NCI-H2196 treated with DMSO at 0.1 percent for 48 hours (cell line): ENCODE data around the gene CD38.
"Not testable (repeated sequence)": the region's sequence is repeated elsewhere in the genome, so short reads cannot be mapped to it uniquely, and the experiment has no call there.

Experiments used
- DNase-seq: peaks from one replicate; lab custom pipeline; 2025; ENCODE audit not compliant: unreplicated experiment; lab: John Stamatoyannopoulos, UW

The CD38 gene

GRCh38 chr4:15861198-15861597, 83.1 kb downstream of the CD38 start:
- not testable (repeated sequence) for DNase-seq

GRCh38 chr4:15864651-15865566, 86.8 kb downstream of the CD38 start:
- no peak for DNase-seq

GRCh38 chr4:15868111-15868510, 90.0 kb downstream of the CD38 start:
- DNase-seq = no peak

GRCh38 chr4:15868826-15869413, 90.8 kb downstream of the CD38 start:
- DNase-seq = no peak

GRCh38 chr4:15870079-15870478, 92.0 kb downstream of the CD38 start:
- no peak for DNase-seq

- no peak for DNase-seq
Observed at GRCh38 chr4:15870921-15871664, 93.0 kb downstream of the CD38 start.

- DNase-seq = no peak
Observed at GRCh38 chr4:15873117-15873516, 95.0 kb downstream of the CD38 start.

- DNase-seq = no peak
Observed at GRCh38 chr4:15874671-15875070, 96.5 kb downstream of the CD38 start.

GRCh38 chr4:15875663-15876460, 97.7 kb downstream of the CD38 start:
- DNase-seq = no peak

- no peak for DNase-seq
Observed at GRCh38 chr4:15878011-15878410, 99.9 kb downstream of the CD38 start.

GRCh38 chr4:15881820-15882219, 103.7 kb downstream of the CD38 start:
- DNase-seq = no peak

- DNase-seq = peak; percentile 67
Observed at GRCh38 chr4:15882675-15883086, 104.6 kb downstream of the CD38 start.

GRCh38 chr4:15883610-15884243, 105.6 kb downstream of the CD38 start:
- DNase-seq = no peak

GRCh38 chr4:15884666-15885065, 106.5 kb downstream of the CD38 start:
- no peak for DNase-seq

- no peak for DNase-seq
Observed at GRCh38 chr4:15885422-15885821, 107.3 kb downstream of the CD38 start.

- DNase-seq = no peak
Observed at GRCh38 chr4:15888515-15888914, 110.4 kb downstream of the CD38 start.

GRCh38 chr4:15890246-15890829, 112.2 kb downstream of the CD38 start:
- no peak for DNase-seq

- no peak for DNase-seq
Observed at GRCh38 chr4:15891312-15891711, 113.2 kb downstream of the CD38 start.

- DNase-seq = no peak
Observed at GRCh38 chr4:15893962-15894361, 115.8 kb downstream of the CD38 start.

- no peak for DNase-seq
Observed at GRCh38 chr4:15894393-15894792, 116.3 kb downstream of the CD38 start.
